Thoracic aorta (tissue), 2 donors: ENCODE results near the gene PEG3. TPM values are rescaled to one million over a fixed set of nuclear protein-coding genes. Genes with fewer than 3 reads are reported as not detected.

Source experiments
- ATAC-seq: fragments of 150-250 bp; one replicate; pipeline ENCODE4 v1.8.0; 2017; ENCODE audit warnings: low read depth; ENCODE audit not compliant: insufficient number of reproducible peaks, low FRiP score
- DNase-seq: peaks from one replicate; pipeline ENCODE4 v3.0.0-alpha.2; 2020; ENCODE audit warnings: low spot score
- H3K27ac ChIP-seq, 2 donors: fragments of 200-600 bp; sonication (generic); 1 replicate in 1 of 2; 2 replicates in 1 of 2; pipeline ENCODE4 v1.5.1; 2016; ENCODE audit warnings: mild to moderate bottlenecking in 2 of 2, moderate library complexity in 2 of 2
- H3K27me3 ChIP-seq: fragments of 200-600 bp; sonication (generic); replicated peaks from 2 replicates; pipeline ENCODE4 v1.6.0; 2016; ENCODE audit warnings: mild to moderate bottlenecking; ENCODE audit not compliant: insufficient read depth
- H3K36me3 ChIP-seq: fragments of 200-600 bp; sonication (generic); one replicate; pipeline ENCODE4 v1.5.1; 2016
- H3K4me1 ChIP-seq, 2 donors: fragments of 200-600 bp; sonication (generic); 1 replicate in 1 of 2; 2 replicates in 1 of 2; pipeline versions ENCODE4 v1.5.1 to v1.6.0; 2016; ENCODE audit warnings: low read depth in 2 of 2, mild to moderate bottlenecking in 1 of 2; ENCODE audit not compliant: control insufficient read depth in 1 of 2
- H3K4me3 ChIP-seq: fragments of 200-600 bp; sonication (generic); 2 replicates; pipeline ENCODE4 v1.5.1; 2016; ENCODE audit warnings: mild to moderate bottlenecking
- H3K9me3 ChIP-seq: fragments of 200-600 bp; sonication (generic); 2 replicates; pipeline ENCODE4 v1.5.1; 2016
- CTCF ChIP-seq: fragments of 200-600 bp; sonication (generic); IDR thresholded peaks from one replicate; pipeline ENCODE4 v1.5.1; 2019; ENCODE audit warnings: antibody characterized with exemption
- total RNA-seq, 2 donors: library from RNA; depleted of rRNA; stranded (reverse); fragments of >200 nt; gene quantifications; one replicate each; pipeline versions ENCODE4 v1.1.0 to v1.2.3, GENCODE V29; 2016

Gene PEG3
- total RNA-seq, 2 donors from 2014 or later = 9.9 to 11.6 TPM

DNA sequence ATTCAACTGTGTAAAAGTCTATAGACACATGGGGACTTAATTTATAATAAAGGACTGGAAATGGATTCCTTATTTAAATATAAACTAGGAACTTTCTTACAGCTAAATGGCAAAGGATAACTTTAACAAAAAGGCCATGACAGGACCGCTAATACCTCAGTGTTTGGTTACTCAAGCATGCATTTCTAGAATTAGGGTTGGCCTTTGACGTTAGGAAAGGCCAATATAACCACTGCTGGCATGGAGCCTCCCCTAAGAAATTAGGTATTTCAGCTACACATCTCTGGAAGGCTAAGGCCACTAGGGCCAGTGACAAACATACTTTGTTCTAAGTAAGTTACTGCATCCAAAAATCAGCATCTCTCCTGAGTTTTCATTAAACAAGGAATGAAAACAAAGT is 9.3 kb downstream of the PEG3 start:
- no peak overlapping the region for H3K4me3 ChIP-seq
- H3K36me3 ChIP-seq = no peaks in the 10 kb centered on the region
- TF ChIP-seq CTCF = no peak
- no peak overlapping the region for H3K27ac ChIP-seq
- no peaks in the 10 kb centered on the region for H3K4me1 ChIP-seq
- ATAC-seq (no peak), DNase-seq (no peak)
- no peaks in the 10 kb centered on the region for H3K27me3 ChIP-seq
- no peaks in the 10 kb centered on the region for H3K9me3 ChIP-seq

GRCh38 chr19:56829596-56829995 is 10.9 kb downstream of the PEG3 start:
- TF ChIP-seq CTCF = no peak
- no peaks in the 10 kb centered on the region for H3K27me3 ChIP-seq
- no peaks in the 10 kb centered on the region for H3K9me3 ChIP-seq
- no peaks in the 10 kb centered on the region for H3K4me1 ChIP-seq
- no peak overlapping the region for H3K4me3 ChIP-seq
- no peaks in the 10 kb centered on the region for H3K36me3 ChIP-seq
- DNase-seq = no peak
- H3K27ac ChIP-seq = no peak overlapping the region
- ATAC-seq = no peak

- H3K9me3 ChIP-seq = no peaks in the 10 kb centered on the region
- H3K27me3 ChIP-seq = no peaks in the 10 kb centered on the region
- ATAC-seq = no peak
- H3K4me1 ChIP-seq = no peaks in the 10 kb centered on the region
- no peak overlapping the region for H3K4me3 ChIP-seq
- no peak for TF ChIP-seq CTCF
- no peaks in the 10 kb centered on the region for H3K36me3 ChIP-seq
- H3K27ac ChIP-seq = no peak overlapping the region
- no peak for DNase-seq
These were observed 12.8 kb downstream of the PEG3 start for GRCh38 chr19:56827708-56828107.

- no peak for ATAC-seq
These were observed 16.6 kb downstream of the PEG3 start for GRCh38 chr19:56823956-56824355.

DNA sequence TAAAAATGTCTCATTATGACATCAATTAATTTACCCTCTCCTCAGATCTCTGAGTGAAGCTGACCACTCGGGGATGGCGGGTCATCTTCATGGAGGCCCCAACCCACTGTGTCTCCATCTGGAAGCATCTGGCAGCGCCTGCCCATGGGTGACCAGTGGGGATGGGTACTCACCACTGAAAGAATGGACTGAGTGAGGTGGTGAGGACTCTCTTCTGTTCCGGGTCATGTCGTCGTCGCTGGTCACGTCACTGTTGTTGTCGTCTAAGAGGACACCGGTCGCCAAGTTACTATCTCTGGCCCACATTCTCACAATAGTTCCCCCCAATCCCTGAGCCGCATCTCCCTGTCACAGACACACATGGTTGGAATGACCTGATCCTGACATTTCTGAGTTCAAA is 17.1 kb downstream of the PEG3 start:
- no peak overlapping the region for H3K27ac ChIP-seq
- H3K9me3 ChIP-seq = no peaks in the 10 kb centered on the region
- DNase-seq (no peak), ATAC-seq (no peak)
- no peaks in the 10 kb centered on the region for H3K4me1 ChIP-seq
- H3K36me3 ChIP-seq = peaks cover 8% of the 10 kb centered on the region
- TF ChIP-seq CTCF = no peak
- H3K27me3 ChIP-seq = no peaks in the 10 kb centered on the region
- no peak overlapping the region for H3K4me3 ChIP-seq

More at GRCh38 chr19:56823956-56824355, 16.6 kb downstream of the PEG3 start:
- Histone ChIP-seq H3K4me1 (no peaks in the 10 kb centered on the region), H3K27me3 (no peaks in the 10 kb centered on the region), H3K4me3 (no peak overlapping the region), H3K36me3 (peaks cover 8% of the 10 kb centered on the region), H3K9me3 (no peaks in the 10 kb centered on the region), H3K27ac (no peak overlapping the region)
- no peak for DNase-seq
- no peak for TF ChIP-seq CTCF
